Ishikawa (cell line): ENCODE data around the gene TRDMT1.

Source experiments
- CEBPB ChIP-seq: IDR thresholded peaks from 2 replicates; pipeline ENCODE4 v1.6.1; 2012
- CREB1 ChIP-seq: IDR thresholded peaks from 2 replicates; pipeline ENCODE4 v1.6.1; 2012; ENCODE audit warnings: low read depth
- EP300 ChIP-seq: IDR thresholded peaks from 2 replicates; pipeline ENCODE4 v1.6.1; 2012; ENCODE audit warnings: borderline replicate concordance
- FOXM1 ChIP-seq: IDR thresholded peaks from 2 replicates; pipeline ENCODE4 v1.6.1; 2012; ENCODE audit warnings: low read depth, borderline replicate concordance
- RAD21 ChIP-seq: IDR thresholded peaks from 2 replicates; pipeline ENCODE4 v1.6.1; 2012; ENCODE audit warnings: low read depth
- TAF1 ChIP-seq: IDR thresholded peaks from 2 replicates; pipeline ENCODE4 v1.6.1; 2012; ENCODE audit warnings: low read depth, mild to moderate bottlenecking
- TCF12 ChIP-seq: IDR thresholded peaks from 2 replicates; pipeline ENCODE4 v1.6.1; 2012; ENCODE audit warnings: low read depth
- TF ChIP-seq, protein P1 (sequence below): IDR thresholded peaks from 2 replicates; pipeline ENCODE4 v1.6.1; 2012; ENCODE audit warnings: low read depth, mild to moderate bottlenecking

DNA sequence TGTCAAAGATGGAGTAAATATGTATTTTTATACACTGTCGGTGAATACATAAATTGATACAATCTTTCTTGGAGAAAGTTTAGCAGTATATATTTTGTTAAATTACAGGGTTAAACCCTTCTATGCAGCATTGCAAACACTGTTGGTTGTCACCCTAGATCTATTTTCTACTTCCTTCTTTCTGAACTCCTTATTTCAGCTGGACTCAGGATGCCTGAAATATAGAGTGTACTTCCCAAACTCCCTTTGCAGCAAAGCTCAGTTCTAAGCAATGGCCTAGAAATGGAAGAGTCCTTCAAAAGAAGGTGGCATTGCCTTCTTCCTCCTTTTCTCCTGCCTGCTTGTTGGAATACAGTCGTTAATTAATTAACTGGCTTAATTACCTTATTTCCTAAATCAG lies 92.4 kb downstream of the TRDMT1 start:
- no peak for TF ChIP-seq CREB1
- no peak for TF ChIP-seq RAD21
- TF ChIP-seq EP300, result no peak
- TF ChIP-seq, protein P1, sequence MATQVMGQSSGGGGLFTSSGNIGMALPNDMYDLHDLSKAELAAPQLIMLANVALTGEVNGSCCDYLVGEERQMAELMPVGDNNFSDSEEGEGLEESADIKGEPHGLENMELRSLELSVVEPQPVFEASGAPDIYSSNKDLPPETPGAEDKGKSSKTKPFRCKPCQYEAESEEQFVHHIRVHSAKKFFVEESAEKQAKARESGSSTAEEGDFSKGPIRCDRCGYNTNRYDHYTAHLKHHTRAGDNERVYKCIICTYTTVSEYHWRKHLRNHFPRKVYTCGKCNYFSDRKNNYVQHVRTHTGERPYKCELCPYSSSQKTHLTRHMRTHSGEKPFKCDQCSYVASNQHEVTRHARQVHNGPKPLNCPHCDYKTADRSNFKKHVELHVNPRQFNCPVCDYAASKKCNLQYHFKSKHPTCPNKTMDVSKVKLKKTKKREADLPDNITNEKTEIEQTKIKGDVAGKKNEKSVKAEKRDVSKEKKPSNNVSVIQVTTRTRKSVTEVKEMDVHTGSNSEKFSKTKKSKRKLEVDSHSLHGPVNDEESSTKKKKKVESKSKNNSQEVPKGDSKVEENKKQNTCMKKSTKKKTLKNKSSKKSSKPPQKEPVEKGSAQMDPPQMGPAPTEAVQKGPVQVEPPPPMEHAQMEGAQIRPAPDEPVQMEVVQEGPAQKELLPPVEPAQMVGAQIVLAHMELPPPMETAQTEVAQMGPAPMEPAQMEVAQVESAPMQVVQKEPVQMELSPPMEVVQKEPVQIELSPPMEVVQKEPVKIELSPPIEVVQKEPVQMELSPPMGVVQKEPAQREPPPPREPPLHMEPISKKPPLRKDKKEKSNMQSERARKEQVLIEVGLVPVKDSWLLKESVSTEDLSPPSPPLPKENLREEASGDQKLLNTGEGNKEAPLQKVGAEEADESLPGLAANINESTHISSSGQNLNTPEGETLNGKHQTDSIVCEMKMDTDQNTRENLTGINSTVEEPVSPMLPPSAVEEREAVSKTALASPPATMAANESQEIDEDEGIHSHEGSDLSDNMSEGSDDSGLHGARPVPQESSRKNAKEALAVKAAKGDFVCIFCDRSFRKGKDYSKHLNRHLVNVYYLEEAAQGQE, result no peak
- TF ChIP-seq CEBPB, result no peak
- no peak for TF ChIP-seq TAF1
- no peak for TF ChIP-seq FOXM1
- no peak for TF ChIP-seq TCF12
